Erythroblast (primary cell): ENCODE measurements around the gene PRAMEF4.
"Not testable (repeated sequence)": the region's sequence is repeated elsewhere in the genome, so short reads cannot be mapped to it uniquely, and the experiment has no call there.

ENCODE experiments used
- GATA1 ChIP-seq: IDR thresholded peaks from 2 replicates; pipeline ENCODE4 v1.6.1; 2011; ENCODE audit warnings: low read depth, mild to moderate bottlenecking, control low read depth, low read length, moderate library complexity
- POLR2A ChIP-seq: IDR thresholded peaks from 2 replicates; pipeline ENCODE4 v1.6.1; 2011; ENCODE audit warnings: mild to moderate bottlenecking, low read length

DNA sequence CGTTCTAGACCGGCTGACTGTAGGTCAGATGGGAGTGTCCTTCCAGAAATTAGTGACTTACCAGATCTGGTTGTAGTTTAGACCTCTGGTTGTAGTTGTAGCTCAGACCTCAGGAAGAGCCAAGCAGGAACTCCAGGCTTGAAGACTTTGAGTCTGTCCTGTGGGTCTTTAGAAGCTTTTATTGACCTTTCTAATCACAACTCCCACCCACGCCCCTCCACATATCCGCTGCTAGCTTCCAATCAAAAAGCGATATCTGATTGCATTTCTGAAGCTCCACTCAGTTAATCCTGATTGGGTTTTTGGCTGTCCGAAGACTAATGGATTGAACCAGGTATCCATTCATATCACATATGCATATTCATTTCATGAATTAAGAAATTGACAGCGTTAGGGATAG is 37.4 kb downstream of the PRAMEF4 start, which contains the start of gene HNRNPCL1:
- not testable (repeated sequence) for TF ChIP-seq POLR2A, GATA1
